Transverse colon (tissue), 4 donors: Measurements from ENCODE around the gene PHF14.

ENCODE experiments used
- CTCF ChIP-seq, 5 experiments: fragments of 200-600 bp in 3 of 5; fragments of 450-650 bp in 2 of 5; sonication (generic) in 3 of 5; IDR thresholded peaks; 1 replicate in 2 of 5; 2 replicates in 3 of 5; pipeline ENCODE4 v1.5.1; 2016 to 2017; ENCODE audit warnings: antibody characterized with exemption in 5 of 5, inconsistent platforms in 3 of 5, mild to moderate bottlenecking in 2 of 5, moderate library complexity in 1 of 5
- EP300 ChIP-seq: sonication (generic); formaldehyde crosslinking; IDR thresholded peaks from one replicate; pipeline ENCODE4 v1.6.1; 2017; ENCODE audit warnings: antibody characterized with exemption, low read depth
- POLR2A ChIP-seq: fragments of 450-650 bp; IDR thresholded peaks from one replicate; pipeline ENCODE4 v1.6.1; 2016; ENCODE audit warnings: antibody characterized with exemption, mild to moderate bottlenecking, moderate library complexity
- POLR2AphosphoS5 ChIP-seq, 3 donors: sonication (generic); formaldehyde crosslinking; IDR thresholded peaks; one replicate each; pipeline ENCODE4 v1.6.1; 2016; ENCODE audit warnings: antibody characterized with exemption in 3 of 3

GRCh38 chr7:11026452-11027359, 53.0 kb downstream of the PHF14 start:
- TF ChIP-seq EP300 (no peak), CTCF (IDR thresholded peaks at IDR 0.05) (no peak), POLR2A (no peak), POLR2AphosphoS5 (IDR thresholded peaks at IDR 0.05) (no peak)
